PC-9 (cell line): ENCODE measurements around the gene HOOK2. TPM values are rescaled to one million over a fixed set of nuclear protein-coding genes. Genes with fewer than 3 reads are reported as not detected.
A peak's percentile ranks its signal among the peaks of the same experiment; 100 is the strongest.

ENCODE experiments used
- BruUV-seq: library from RNA; stranded (reverse); fragments of 400-500 nt; replicated peaks from 2 replicates; lab custom pipeline; 2021; lab: Mats Ljungman, UMichigan
- CTCF ChIA-PET: fragments of 300-600 bp; sonication (Branson Sonifier 250); formaldehyde crosslinking; loops from one replicate; lab custom pipeline; 2022; ENCODE audit warnings: antibody characterized with exemption; lab: Charles Lee
- POLR2A ChIA-PET: fragments of 300-600 bp; sonication (Branson Sonifier 250); formaldehyde crosslinking; loops from one replicate; lab custom pipeline; 2022; ENCODE audit warnings: antibody characterized with exemption; ENCODE audit not compliant: unreplicated experiment; lab: Charles Lee
- DNase-seq, 2 experiments: peaks; one replicate each; pipeline versions ENCODE4 v3.0.0 to v3.0.0-alpha.2; 2015 to 2022; ENCODE audit warnings: mixed read lengths in 1 of 2
- H2AFZ ChIP-seq: fragments of 200-600 bp; sonication (generic); 2 replicates; pipeline ENCODE4 v1.8.1; 2017; ENCODE audit warnings: antibody characterized with exemption
- H3F3A ChIP-seq: fragments of 200-600 bp; sonication (generic); 2 replicates; pipeline ENCODE4 v1.8.1; 2017; ENCODE audit warnings: antibody characterized with exemption, mild to moderate bottlenecking, low read depth; ENCODE audit not compliant: insufficient read depth
- H3K27ac ChIP-seq: fragments of 200-600 bp; sonication (generic); 2 replicates; pipeline ENCODE4 v1.6.1; 2016; ENCODE audit warnings: mixed run types
- H3K27me3 ChIP-seq: fragments of 200-600 bp; sonication (generic); 2 replicates; pipeline ENCODE4 v1.6.1; 2016; ENCODE audit warnings: low read depth, mixed run types; ENCODE audit not compliant: insufficient read depth
- H3K36me3 ChIP-seq: fragments of 200-600 bp; sonication (generic); 2 replicates; pipeline ENCODE4 v1.6.1; 2016; ENCODE audit warnings: low read depth, mixed run types
- H3K4me1 ChIP-seq: fragments of 200-600 bp; sonication (generic); replicated peaks from 2 replicates; pipeline ENCODE4 v1.6.1; 2016; ENCODE audit warnings: mixed run types; ENCODE audit not compliant: insufficient read depth
- H3K4me2 ChIP-seq: fragments of 200-600 bp; sonication (generic); 2 replicates; pipeline ENCODE4 v1.6.1; 2017; ENCODE audit warnings: mixed run types
- H3K4me3 ChIP-seq: fragments of 200-600 bp; sonication (generic); 2 replicates; pipeline ENCODE4 v1.6.1; 2016; ENCODE audit warnings: mixed run types
- H3K79me2 ChIP-seq: fragments of 200-600 bp; sonication (generic); 2 replicates; pipeline ENCODE4 v1.6.1; 2017; ENCODE audit warnings: low read depth, mixed run types
- H3K9me2 ChIP-seq: fragments of 200-600 bp; sonication (generic); 2 replicates; pipeline ENCODE4 v1.8.1; 2017; ENCODE audit warnings: mild to moderate bottlenecking; ENCODE audit not compliant: insufficient read depth
- H3K9me3 ChIP-seq: fragments of 200-600 bp; sonication (generic); 2 replicates; pipeline ENCODE4 v1.8.1; 2016; ENCODE audit warnings: low read depth; ENCODE audit not compliant: insufficient read depth
- H4K20me1 ChIP-seq: fragments of 200-600 bp; sonication (generic); 2 replicates; pipeline ENCODE4 v1.8.1; 2017; ENCODE audit not compliant: insufficient read depth
- CTCF ChIP-seq: fragments of 200-600 bp; sonication (generic); conservative IDR thresholded peaks from 2 replicates; pipeline ENCODE4 v1.6.1; 2017; ENCODE audit warnings: mixed run types, antibody characterized with exemption, mild to moderate bottlenecking, moderate library complexity
- EZH2 ChIP-seq: fragments of 200-600 bp; sonication (generic); IDR thresholded peaks from 2 replicates; pipeline ENCODE4 v1.8.0; 2017; ENCODE audit warnings: antibody characterized with exemption, low read depth
- intact Hi-C: fragments of 100-400 bp; cut with micrococcal nuclease; formaldehyde crosslinking; loops from one replicate; pipeline ENCODE4 v1.10.0; 2022; ENCODE audit not compliant: unreplicated experiment
- total RNA-seq: library from RNA; stranded (reverse); gene quantifications from 2 replicates; pipeline ENCODE4 v1.2.3, GENCODE V29; 2021

HOOK2 gene
- total RNA-seq, 1 experiment from 2014 or later: 109 TPM

GRCh38 chr19:12794196-12794941 is 19.0 kb upstream of the HOOK2 start:
- Histone ChIP-seq H4K20me1 (peaks cover 18% of the 10 kb centered on the region), H3K27ac (peak overlapping the region; percentile 78), H3F3A (peaks cover 73% of the 10 kb centered on the region), H3K4me2 (peak overlapping the region; percentile 91), H3K79me2 (peaks cover 32% of the 10 kb centered on the region), H3K4me1 (peaks cover 33% of the 10 kb centered on the region), H2AFZ (no peak overlapping the region), H3K4me3 (peak overlapping the region; percentile 73; the same call in 1 of the 2 replicates), H3K9me2 (no peaks in the 10 kb centered on the region), H3K27me3 (no peaks in the 10 kb centered on the region), H3K9me3 (no peaks in the 10 kb centered on the region), H3K36me3 (peaks cover under 1% of the 10 kb centered on the region; the same call in 1 of the 2 replicates)
- BruUV-seq: no TSS peak
- no peak for DNase-seq
- ChIA-PET POLR2A (interaction anchor here (0.7 kb wide), 3 partner anchors 29 to 43 kb away, joined by 18 to 38 read pairs (median 20); no protein-coding TSS in a partner anchor), CTCF (interaction anchor here (0.7 to 1.4 kb wide), 2 partner anchors 42 to 147 kb away, joined by 4 to 5 read pairs; no protein-coding TSS in a partner anchor)
- TF ChIP-seq CTCF (no peak), EZH2 (no peak)
- intact Hi-C loops: no loop called here

DNA sequence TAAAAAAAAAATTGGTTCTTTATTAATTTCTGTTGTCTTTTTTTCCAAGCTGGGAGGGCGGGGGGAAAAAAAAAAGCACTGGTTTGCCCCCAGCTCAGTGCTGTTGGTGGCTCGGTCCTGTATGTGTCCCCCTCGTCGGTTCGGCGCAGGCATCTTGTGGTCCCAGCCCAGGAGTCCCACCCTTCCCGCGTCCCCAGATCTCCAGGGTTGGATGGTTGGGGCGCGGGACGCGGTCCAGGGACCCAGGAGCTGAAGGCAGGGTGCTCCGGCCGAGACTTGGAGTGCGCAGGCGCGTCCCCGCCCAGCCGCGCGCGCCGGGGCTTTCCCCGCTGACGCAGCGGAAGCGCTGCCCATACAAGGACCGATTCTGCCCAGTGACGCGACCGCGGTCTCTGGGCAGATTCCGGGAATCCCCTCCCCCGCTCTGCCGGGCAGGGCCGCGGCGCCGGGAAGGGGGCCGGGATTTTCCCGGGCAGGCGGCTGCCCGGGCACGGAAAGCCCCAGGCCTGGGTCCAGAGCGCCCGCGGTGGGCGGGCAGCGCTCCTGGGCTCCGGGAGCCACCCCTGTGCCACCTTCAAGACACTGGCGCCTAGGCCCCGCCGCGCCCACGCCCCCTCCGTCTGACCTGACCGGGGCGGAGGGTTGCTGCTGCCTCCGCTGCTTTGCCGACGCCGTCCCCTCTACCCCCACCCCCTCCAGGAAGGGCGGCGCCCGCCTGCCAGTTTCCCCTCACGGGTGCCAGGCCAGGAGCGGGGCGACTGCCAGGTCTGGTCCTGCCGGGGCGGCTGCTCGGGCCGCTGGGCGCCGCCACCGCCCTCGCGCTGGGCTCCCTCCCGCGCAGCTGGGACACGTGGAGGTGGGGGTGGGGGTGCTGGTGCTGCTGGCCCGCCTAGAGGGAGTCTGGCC is 18.2 kb upstream of the HOOK2 start:
- Histone ChIP-seq H3K4me2 (peak overlapping the region; percentile 91), H3K9me3 (no peaks in the 10 kb centered on the region), H3K9me2 (no peaks in the 10 kb centered on the region), H3K4me1 (peaks cover 40% of the 10 kb centered on the region), H3K27me3 (no peaks in the 10 kb centered on the region), H3K79me2 (peaks cover 33% of the 10 kb centered on the region), H3K36me3 (no peaks in the 10 kb centered on the region; the same call in 1 of the 2 replicates), H4K20me1 (peaks cover 18% of the 10 kb centered on the region), H3F3A (peaks cover 73% of the 10 kb centered on the region), H3K4me3 (peak overlapping the region; percentile 73), H2AFZ (no peak overlapping the region), H3K27ac (peak overlapping the region; percentile 78)
- DNase-seq: peak; percentile 87 to 94
- CTCF ChIA-PET: interaction anchor here (0.6 to 2.2 kb wide), 5 partner anchors 11 to 113 kb away, joined by 3 to 11 read pairs (median 4); no protein-coding TSS in a partner anchor
- TSS peak; percentile 27 for BruUV-seq
- POLR2A ChIA-PET: interaction anchor here (0.6 to 3.8 kb wide), 7 partner anchors 12 to 399 kb away, joined by 3 to 59 read pairs (median 8); no protein-coding TSS in a partner anchor
- intact Hi-C loops: no loop called here
- no peak for TF ChIP-seq EZH2
- no peak; the same call in 1 of the 2 replicates for TF ChIP-seq CTCF

- Histone ChIP-seq H4K20me1 (peaks cover 18% of the 10 kb centered on the region), H3K36me3 (no peaks in the 10 kb centered on the region; the same call in 1 of the 2 replicates), H3K27me3 (no peaks in the 10 kb centered on the region), H3K4me2 (peak overlapping the region; percentile 91), H3K9me2 (no peaks in the 10 kb centered on the region), H3K9me3 (no peaks in the 10 kb centered on the region), H3K79me2 (peaks cover 40% of the 10 kb centered on the region), H3F3A (peaks cover 76% of the 10 kb centered on the region), H3K4me3 (peak overlapping the region; percentile 73), H2AFZ (no peak overlapping the region), H3K27ac (peak overlapping the region; percentile 78), H3K4me1 (peaks cover 47% of the 10 kb centered on the region)
- intact Hi-C loops: no loop called here
- ChIA-PET CTCF (interaction anchor here (0.6 to 2.2 kb wide), 5 partner anchors 11 to 113 kb away, joined by 4 to 11 read pairs (median 7); no protein-coding TSS in a partner anchor), POLR2A (interaction anchor here (0.6 to 3.8 kb wide), 7 partner anchors 11 to 399 kb away, joined by 3 to 59 read pairs (median 6); no protein-coding TSS in a partner anchor)
- TF ChIP-seq CTCF (no peak), EZH2 (no peak)
- no peak for DNase-seq
- no TSS peak for BruUV-seq
These were observed 17.5 kb upstream of the HOOK2 start for GRCh38 chr19:12792853-12793289.
